Lower leg skin (tissue), 4 donors: ENCODE data around the gene PARL. TPM values are rescaled to one million over a fixed set of nuclear protein-coding genes. Genes with fewer than 3 reads are reported as not detected.

Source experiments
- DNase-seq, 2 donors: peaks; one replicate each; pipeline ENCODE4 v3.0.0-alpha.2; 2019; ENCODE audit warnings: low spot score in 2 of 2
- H3K4me3 ChIP-seq: fragments of 200-600 bp; sonication (generic); 2 replicates; pipeline ENCODE4 v1.5.1; 2017; ENCODE audit warnings: mild to moderate bottlenecking, low read depth; ENCODE audit not compliant: poor library complexity, severe bottlenecking
- POLR2A ChIP-seq, 2 donors: fragments of 450-650 bp; IDR thresholded peaks; one replicate each; pipeline ENCODE4 v1.6.1; 2016 to 2017; ENCODE audit warnings: antibody characterized with exemption in 2 of 2, mild to moderate bottlenecking in 1 of 2, moderate library complexity in 1 of 2
- WGBS, 2 donors: methylation state at CpG; one replicate each; pipeline ENCODE4 v1.1.5; 2018; 5-methylcytosine and 5-hydroxymethylcytosine counted together
- intact Hi-C: fragments of 100-400 bp; cut with DNase I; formaldehyde crosslinking; loops from one replicate; pipeline ENCODE4 v1.15.0; 2023; ENCODE audit warnings: low total_unique reads
- total RNA-seq, 4 donors: library from RNA; depleted of rRNA; stranded (reverse); fragments of >200 nt; gene quantifications; one replicate each; pipeline ENCODE4 v1.1.0, GENCODE V29; 2016
- TF ChIP-seq, protein P1 (sequence below), 3 donors: fragments of 450-650 bp; IDR thresholded peaks; one replicate each; pipeline ENCODE4 v1.5.1; 2016; ENCODE audit warnings: antibody characterized with exemption in 3 of 3, mild to moderate bottlenecking in 3 of 3, moderate library complexity in 2 of 3

Gene PARL
- total RNA-seq, 4 donors from 2014 or later, result 19.5 to 40.5 (median 22.3) TPM

DNA sequence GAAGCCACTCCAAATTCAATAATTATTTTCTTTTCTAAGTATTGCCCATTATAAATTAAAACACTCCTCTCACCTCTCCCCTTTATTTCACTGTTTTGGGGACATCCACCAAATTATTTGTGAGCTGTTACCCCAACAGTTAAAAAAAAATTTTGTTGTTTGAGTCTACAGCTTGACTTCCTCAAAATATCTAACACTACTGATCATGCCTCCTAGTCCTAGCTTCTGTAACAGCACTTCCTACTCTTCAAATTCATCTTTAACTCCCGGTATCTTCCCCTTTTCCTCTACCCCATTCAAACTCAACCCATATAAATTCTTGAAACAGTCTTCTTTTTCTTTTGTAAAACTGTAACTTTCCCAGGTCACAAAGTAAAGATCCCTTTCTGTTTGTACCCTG lies 15.9 kb downstream of the PARL start:
- TF ChIP-seq, protein P1, sequence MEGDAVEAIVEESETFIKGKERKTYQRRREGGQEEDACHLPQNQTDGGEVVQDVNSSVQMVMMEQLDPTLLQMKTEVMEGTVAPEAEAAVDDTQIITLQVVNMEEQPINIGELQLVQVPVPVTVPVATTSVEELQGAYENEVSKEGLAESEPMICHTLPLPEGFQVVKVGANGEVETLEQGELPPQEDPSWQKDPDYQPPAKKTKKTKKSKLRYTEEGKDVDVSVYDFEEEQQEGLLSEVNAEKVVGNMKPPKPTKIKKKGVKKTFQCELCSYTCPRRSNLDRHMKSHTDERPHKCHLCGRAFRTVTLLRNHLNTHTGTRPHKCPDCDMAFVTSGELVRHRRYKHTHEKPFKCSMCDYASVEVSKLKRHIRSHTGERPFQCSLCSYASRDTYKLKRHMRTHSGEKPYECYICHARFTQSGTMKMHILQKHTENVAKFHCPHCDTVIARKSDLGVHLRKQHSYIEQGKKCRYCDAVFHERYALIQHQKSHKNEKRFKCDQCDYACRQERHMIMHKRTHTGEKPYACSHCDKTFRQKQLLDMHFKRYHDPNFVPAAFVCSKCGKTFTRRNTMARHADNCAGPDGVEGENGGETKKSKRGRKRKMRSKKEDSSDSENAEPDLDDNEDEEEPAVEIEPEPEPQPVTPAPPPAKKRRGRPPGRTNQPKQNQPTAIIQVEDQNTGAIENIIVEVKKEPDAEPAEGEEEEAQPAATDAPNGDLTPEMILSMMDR (IDR thresholded peaks at IDR 0.05), result no peak
- no peak for TF ChIP-seq POLR2A (IDR thresholded peaks at IDR 0.05)
- no peak overlapping the region for H3K4me3 ChIP-seq
- WGBS, 2 donors, result 83 to 87% methylated on average over 1 of the region's 1 CpG
- no peak for DNase-seq
- intact Hi-C loops, result no loop called here

DNA sequence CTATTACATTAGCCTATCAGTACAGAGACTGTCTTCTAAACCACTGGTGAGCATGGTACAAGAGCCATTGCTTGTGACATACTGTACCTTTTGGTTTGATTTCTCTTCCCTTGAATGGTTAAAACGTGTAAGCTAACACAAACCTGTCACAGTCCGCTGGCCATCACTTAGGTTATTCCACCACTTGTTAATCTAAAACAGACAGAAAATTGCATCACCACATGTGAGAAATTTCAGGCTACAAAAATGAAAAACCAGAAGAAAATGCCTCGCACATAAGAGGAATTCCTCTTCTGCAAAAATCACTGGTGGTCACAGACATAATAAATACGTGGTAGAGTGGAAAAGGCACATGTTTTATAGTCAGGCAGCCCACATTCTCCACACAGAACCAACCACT lies 22.1 kb downstream of the PARL start:
- intact Hi-C loops, result no loop called here
- DNase-seq, result no peak
- TF ChIP-seq, protein P1 (IDR thresholded peaks at IDR 0.05), result no peak
- H3K4me3 ChIP-seq, result no peak overlapping the region
- WGBS, 2 donors, result 77 to 83% methylated on average over 4 of the region's 4 CpGs

DNA sequence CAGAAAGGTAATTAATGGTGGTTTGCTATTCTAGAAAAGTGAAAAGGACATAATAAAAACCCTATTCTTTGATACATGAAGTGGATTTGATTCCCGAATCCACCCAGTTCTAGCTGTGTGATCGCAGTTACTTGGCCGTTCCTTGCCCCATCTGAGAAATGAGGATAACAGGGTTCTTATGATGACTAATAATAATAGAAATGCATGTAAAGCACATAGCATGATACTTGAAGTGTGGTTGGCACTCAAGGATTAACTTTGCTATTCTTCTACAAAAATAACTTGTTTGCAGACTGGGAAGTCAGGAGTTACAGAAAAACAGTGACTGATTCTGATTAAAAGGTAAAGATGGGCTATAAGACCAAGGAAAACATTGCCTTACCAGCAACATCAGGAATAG lies 26.8 kb downstream of the PARL start:
- WGBS, 2 donors, result 93 to 97% methylated on average over 3 of the region's 3 CpGs
- TF ChIP-seq, protein P1 (IDR thresholded peaks at IDR 0.05), result no peak
- no peak for TF ChIP-seq POLR2A (IDR thresholded peaks at IDR 0.05)
- no peak overlapping the region for H3K4me3 ChIP-seq
- DNase-seq, result no peak
- intact Hi-C loops, result no loop called here

DNA sequence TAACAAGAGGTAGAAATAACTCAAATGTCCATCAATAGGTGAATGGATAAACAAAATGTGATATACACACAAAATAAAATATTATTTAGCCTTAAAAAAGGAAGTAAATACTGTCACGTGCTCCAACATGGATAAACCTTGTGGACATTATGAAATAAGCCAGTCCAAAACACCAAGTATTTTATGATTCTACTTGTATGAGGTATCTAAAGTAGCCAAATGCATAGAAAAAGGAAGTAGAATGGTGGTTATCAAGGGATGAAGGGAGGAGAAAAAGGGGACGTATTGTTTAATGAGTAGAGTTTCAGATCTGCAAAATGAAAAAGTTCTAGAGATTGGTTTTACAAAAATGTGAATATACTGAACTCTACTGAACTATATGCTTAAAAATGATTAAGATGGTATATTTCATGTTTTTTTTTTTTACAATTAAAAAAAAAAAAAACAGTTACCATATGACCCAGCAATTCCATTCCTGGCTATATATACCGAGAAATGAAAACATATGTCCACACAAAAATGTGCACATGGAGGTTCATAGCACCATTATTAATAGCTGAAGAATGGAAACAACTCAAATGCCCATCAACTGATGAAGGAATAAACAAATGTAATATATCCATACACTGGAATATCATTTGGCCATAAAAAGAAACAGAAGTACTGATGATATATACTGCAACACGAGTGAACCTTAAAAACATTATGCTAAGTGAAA lies 30.2 kb downstream of the PARL start:
- no peak for DNase-seq
- 72 to 89% methylated on average over 4 of the region's 4 CpGs for WGBS, 2 donors
- intact Hi-C loops, result no loop called here
- no peak overlapping the region for H3K4me3 ChIP-seq
- TF ChIP-seq, protein P1 (IDR thresholded peaks at IDR 0.05), result no peak
- TF ChIP-seq POLR2A (IDR thresholded peaks at IDR 0.05), result no peak

DNA sequence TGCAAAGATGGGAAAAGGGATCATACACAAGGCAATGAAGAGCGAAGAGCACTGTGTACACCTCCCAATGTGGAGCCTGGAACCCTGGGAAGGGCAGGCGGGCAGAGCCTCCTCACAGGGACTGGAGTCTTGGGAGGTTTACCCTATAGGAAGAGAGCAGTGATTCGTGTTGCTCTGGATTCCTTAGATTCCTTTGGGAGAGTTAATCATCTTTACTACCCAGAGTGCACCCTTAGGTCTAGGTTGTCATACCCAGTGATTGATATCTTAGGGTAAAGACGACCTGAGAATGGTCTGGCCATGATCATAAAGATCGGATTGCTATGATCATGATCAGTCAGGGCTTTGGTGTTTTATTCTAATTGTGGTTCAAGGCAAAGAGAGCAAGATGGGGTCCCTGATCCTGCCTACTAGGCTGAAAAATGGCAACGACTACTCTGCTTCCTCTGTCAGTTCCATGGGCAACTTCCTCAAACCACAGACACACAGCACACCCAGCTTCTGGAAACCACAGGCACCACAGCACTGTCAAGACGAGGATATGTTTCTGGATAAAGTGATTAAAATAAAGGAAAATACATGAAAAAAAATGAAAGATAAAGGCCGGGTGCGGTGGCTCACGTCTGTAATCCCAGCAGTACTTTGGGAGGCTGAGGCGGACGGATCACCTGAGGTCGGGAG lies 38.9 kb downstream of the PARL start:
- DNase-seq, result no peak
- TF ChIP-seq, protein P1 (IDR thresholded peaks at IDR 0.05), result no peak
- TF ChIP-seq POLR2A (IDR thresholded peaks at IDR 0.05), result no peak
- WGBS, 2 donors, result 79 to 83% methylated on average over 13 of the region's 13 CpGs
- no peak overlapping the region for H3K4me3 ChIP-seq
- intact Hi-C loops, result no loop called here
